HEK293 (cell line): ENCODE measurements around the gene NKPD1.

Experiments
- CTCF ChIA-PET: fragments of 350-600 bp; formaldehyde crosslinking; extraction: SDS; loops from one replicate; lab custom pipeline; 2021; ENCODE audit warnings: antibody characterized with exemption; lab: Yijun Ruan, JAX
- POLR2A ChIA-PET: fragments of 300-600 bp; formaldehyde crosslinking; extraction: SDS; loops from one replicate; lab custom pipeline; 2020; ENCODE audit warnings: antibody characterized with exemption, inconsistent platforms; lab: Yijun Ruan, JAX
- H3K27ac ChIP-seq: fragments of 200-500 bp; sonication (Bioruptor generic); 2 replicates; pipeline ENCODE4 v1.5.1; 2014; ENCODE audit warnings: low read depth, low read length, control low read depth, inconsistent platforms; ENCODE audit errors: extremely low read depth
- H3K36me3 ChIP-seq, 2 experiments: fragments of 200-500 bp in 1 of 2; sonication (Bioruptor generic) in 1 of 2; 1 replicate in 1 of 2; 2 replicates in 1 of 2; pipeline ENCODE4 v1.5.1; 2014 to 2017; ENCODE audit warnings: inconsistent platforms in 2 of 2, low read length in 2 of 2; ENCODE audit not compliant: control insufficient read depth in 2 of 2, insufficient read depth in 1 of 2
- H3K4me1 ChIP-seq: fragments of 200-500 bp; sonication (Bioruptor generic); 2 replicates; pipeline ENCODE4 v1.5.1; 2014; ENCODE audit warnings: mild to moderate bottlenecking, low read length, inconsistent platforms; ENCODE audit not compliant: control insufficient read depth, insufficient read depth
- H3K4me3 ChIP-seq: 2 replicates; pipeline ENCODE4 v1.5.1; 2011; ENCODE audit warnings: low read depth, mild to moderate bottlenecking, control low read depth, low read length, moderate library complexity
- H3K9me3 ChIP-seq: fragments of 200-500 bp; sonication (Bioruptor generic); 2 replicates; pipeline ENCODE4 v1.5.1; 2014; ENCODE audit warnings: low read depth, low read length, inconsistent platforms; ENCODE audit not compliant: control insufficient read depth, insufficient read depth
- EGR2 ChIP-seq: fragments of 450-650 bp; formaldehyde crosslinking; IDR thresholded peaks from 2 replicates; pipeline ENCODE4 v1.5.1; 2016; ENCODE audit warnings: low read depth, missing biosample characterization, missing genetic modification characterization
- GFI1B ChIP-seq: fragments of 450-650 bp; formaldehyde crosslinking; IDR thresholded peaks from 2 replicates; pipeline ENCODE4 v1.5.1; 2016; ENCODE audit warnings: missing biosample characterization, missing genetic modification characterization
- ZFP69B ChIP-seq: fragments of 450-650 bp; formaldehyde crosslinking; IDR thresholded peaks from 2 replicates; pipeline ENCODE4 v1.5.1; 2016; ENCODE audit warnings: missing biosample characterization, missing genetic modification characterization
- ZNF133 ChIP-seq: fragments of 450-650 bp; formaldehyde crosslinking; IDR thresholded peaks from 2 replicates; pipeline ENCODE4 v1.5.1; 2016; ENCODE audit warnings: missing biosample characterization, missing genetic modification characterization
- ZNF16 ChIP-seq: fragments of 450-650 bp; formaldehyde crosslinking; IDR thresholded peaks from 2 replicates; pipeline ENCODE4 v1.5.1; 2016; ENCODE audit warnings: low read depth, missing biosample characterization, missing genetic modification characterization
- ZNF223 ChIP-seq: fragments of 450-650 bp; formaldehyde crosslinking; IDR thresholded peaks from 2 replicates; pipeline ENCODE4 v1.5.1; 2016; ENCODE audit warnings: missing biosample characterization, missing genetic modification characterization
- ZNF239 ChIP-seq: fragments of 450-650 bp; formaldehyde crosslinking; IDR thresholded peaks from 2 replicates; pipeline ENCODE4 v1.5.1; 2016; ENCODE audit warnings: missing biosample characterization, missing genetic modification characterization
- ZNF350 ChIP-seq: fragments of 450-650 bp; formaldehyde crosslinking; IDR thresholded peaks from 2 replicates; pipeline ENCODE4 v1.5.0; 2017; ENCODE audit warnings: missing biosample characterization, mild to moderate bottlenecking, missing genetic modification characterization
- ZNF423 ChIP-seq: fragments of 450-650 bp; formaldehyde crosslinking; IDR thresholded peaks from 2 replicates; pipeline ENCODE4 v1.5.1; 2016; ENCODE audit warnings: missing biosample characterization, missing genetic modification characterization
- ZNF610 ChIP-seq: fragments of 450-650 bp; formaldehyde crosslinking; IDR thresholded peaks from 2 replicates; pipeline ENCODE4 v1.5.1; 2016; ENCODE audit warnings: missing biosample characterization, missing genetic modification characterization, borderline replicate concordance
- ZNF701 ChIP-seq: fragments of 450-650 bp; formaldehyde crosslinking; IDR thresholded peaks from 2 replicates; pipeline ENCODE4 v1.5.1; 2016; ENCODE audit warnings: missing biosample characterization, missing genetic modification characterization
- ZSCAN16 ChIP-seq: fragments of 450-650 bp; formaldehyde crosslinking; IDR thresholded peaks from 2 replicates; pipeline ENCODE4 v1.5.1; 2016; ENCODE audit warnings: missing biosample characterization, missing genetic modification characterization
- TF ChIP-seq, protein P1 (sequence below): fragments of 450-650 bp; formaldehyde crosslinking; IDR thresholded peaks from 2 replicates; pipeline ENCODE4 v1.5.1; 2016; ENCODE audit warnings: missing biosample characterization, missing genetic modification characterization, borderline replicate concordance
- TF ChIP-seq, protein P2 (sequence below): sonication (generic); formaldehyde crosslinking; IDR thresholded peaks from 2 replicates; pipeline ENCODE4 v1.8.1; 2022; ENCODE audit warnings: mild to moderate bottlenecking, moderate library complexity, missing genetic modification reagents
- TF ChIP-seq, protein P3 (sequence below): fragments of 450-650 bp; formaldehyde crosslinking; IDR thresholded peaks from 2 replicates; pipeline ENCODE4 v1.5.1; 2016; ENCODE audit warnings: missing biosample characterization, missing genetic modification characterization

Gene NKPD1

DNA sequence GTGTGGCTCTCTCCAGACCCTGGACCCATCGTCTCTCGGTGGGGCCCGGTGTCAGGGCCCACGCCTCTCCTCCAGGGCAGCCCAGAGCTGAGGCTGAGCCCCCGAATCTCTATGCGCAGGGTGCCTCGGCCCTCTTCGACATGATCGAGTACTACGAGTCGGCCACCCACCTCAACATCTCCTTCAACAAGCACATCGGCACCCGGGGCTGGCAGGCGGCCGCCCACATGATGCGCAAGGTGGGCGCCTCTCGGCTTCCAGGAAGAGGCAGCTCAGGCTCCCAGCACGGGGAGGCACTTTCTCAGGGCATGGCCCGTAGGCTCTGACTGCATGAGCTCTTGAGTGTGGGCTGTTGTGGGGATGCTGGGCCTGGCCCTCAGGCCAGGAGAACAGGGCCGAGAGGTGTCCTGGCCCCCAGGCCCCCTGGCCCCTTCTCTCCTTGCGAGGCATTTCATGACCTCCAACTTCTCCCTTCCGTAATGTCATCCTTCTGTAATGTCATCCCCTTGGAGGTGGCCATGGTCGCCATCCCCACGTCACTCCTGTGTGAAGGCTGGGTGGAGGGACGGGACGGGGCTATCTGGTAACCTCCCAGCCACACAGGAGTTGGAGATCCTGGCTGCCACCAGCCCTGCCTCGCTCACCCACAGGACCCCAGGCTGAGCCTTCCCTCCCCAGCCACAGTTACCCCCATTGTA, 19.4 kb downstream of the NKPD1 start:
- peaks cover 5% of the 10 kb centered on the region; the same call in 1 of the 2 replicates for H3K4me1 ChIP-seq
- peaks cover 0 to 39% of the 10 kb centered on the region in 2 experiments; a peak in 2 of 3 replicates for H3K36me3 ChIP-seq
- H3K9me3 ChIP-seq, result no peaks in the 10 kb centered on the region
- ChIA-PET CTCF (interaction anchor here (0.6 kb wide), 1 partner anchor 338 kb away, joined by 3 read pairs; no protein-coding TSS in a partner anchor), POLR2A (no interaction called here)
- H3K4me3 ChIP-seq, result no peak overlapping the region
- TF ChIP-seq EGR2 (tag by site-specific recombination), result peak; percentile 37; the same call in 1 of the 2 replicates
- TF ChIP-seq ZFP69B, result peak; percentile 28; the same call in 1 of the 2 replicates
- TF ChIP-seq ZNF239 (tag by site-specific recombination), result no peak
- H3K27ac ChIP-seq, result no peak overlapping the region

DNA sequence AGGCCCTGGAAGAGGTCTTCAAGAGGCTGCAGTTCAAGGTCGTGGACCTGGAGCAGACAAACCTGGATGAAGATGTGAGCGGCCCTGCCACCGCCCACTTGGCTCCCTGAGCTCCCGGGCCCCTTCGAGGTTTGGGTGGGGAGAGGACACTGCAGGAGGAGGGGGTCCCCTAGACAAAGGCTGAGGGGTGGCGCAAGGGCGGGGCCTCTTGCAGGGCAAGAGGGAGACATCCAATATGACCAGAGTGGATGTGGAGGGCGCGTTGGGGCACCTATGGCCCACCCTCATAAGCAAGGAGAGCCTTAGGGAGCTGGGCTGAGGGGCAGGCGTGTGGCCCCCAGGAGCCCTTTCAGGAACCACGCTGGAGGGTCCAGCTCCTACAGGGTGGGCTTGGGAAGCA, 20.2 kb downstream of the NKPD1 start:
- ChIA-PET CTCF (interaction anchor here (0.6 kb wide), 1 partner anchor 16 kb away, joined by 3 read pairs; no protein-coding TSS in a partner anchor), POLR2A (no interaction called here)
- H3K4me1 ChIP-seq, result peaks cover 5% of the 10 kb centered on the region; the same call in 1 of the 2 replicates
- H3K9me3 ChIP-seq, result no peaks in the 10 kb centered on the region
- H3K4me3 ChIP-seq, result no peak overlapping the region
- no peak overlapping the region for H3K27ac ChIP-seq
- TF ChIP-seq ZNF133 (tag by site-specific recombination) (no peak), GFI1B (tag by site-specific recombination) (no peak)
- TF ChIP-seq, protein P1, sequence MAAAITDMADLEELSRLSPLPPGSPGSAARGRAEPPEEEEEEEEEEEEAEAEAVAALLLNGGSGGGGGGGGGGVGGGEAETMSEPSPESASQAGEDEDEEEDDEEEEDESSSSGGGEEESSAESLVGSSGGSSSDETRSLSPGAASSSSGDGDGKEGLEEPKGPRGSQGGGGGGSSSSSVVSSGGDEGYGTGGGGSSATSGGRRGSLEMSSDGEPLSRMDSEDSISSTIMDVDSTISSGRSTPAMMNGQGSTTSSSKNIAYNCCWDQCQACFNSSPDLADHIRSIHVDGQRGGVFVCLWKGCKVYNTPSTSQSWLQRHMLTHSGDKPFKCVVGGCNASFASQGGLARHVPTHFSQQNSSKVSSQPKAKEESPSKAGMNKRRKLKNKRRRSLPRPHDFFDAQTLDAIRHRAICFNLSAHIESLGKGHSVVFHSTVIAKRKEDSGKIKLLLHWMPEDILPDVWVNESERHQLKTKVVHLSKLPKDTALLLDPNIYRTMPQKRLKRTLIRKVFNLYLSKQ (tag by site-specific recombination), result no peak
- peaks cover 0 to 37% of the 10 kb centered on the region in 2 experiments; a peak in 2 of 3 replicates for H3K36me3 ChIP-seq

DNA sequence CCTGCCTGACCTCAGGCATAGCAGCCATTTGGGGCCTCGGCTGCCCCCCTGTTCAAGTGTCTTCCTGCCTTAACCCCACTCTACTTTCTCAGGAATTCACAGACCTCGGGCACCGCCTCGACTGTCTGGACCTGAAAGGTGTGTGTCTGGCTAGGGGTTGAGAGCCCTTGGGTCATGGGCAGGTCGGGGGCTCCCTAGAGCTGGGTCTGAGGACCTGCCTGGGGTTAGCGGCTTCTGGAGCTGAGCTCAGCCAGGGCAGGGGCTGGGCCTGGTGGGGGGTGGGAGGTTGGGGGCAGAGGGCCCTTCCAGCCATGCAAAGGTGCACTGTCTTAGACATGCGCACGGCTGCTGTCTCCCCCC, 20.7 kb downstream of the NKPD1 start:
- H3K36me3 ChIP-seq, result peaks cover 0 to 36% of the 10 kb centered on the region in 2 experiments; a peak in 2 of 3 replicates

DNA sequence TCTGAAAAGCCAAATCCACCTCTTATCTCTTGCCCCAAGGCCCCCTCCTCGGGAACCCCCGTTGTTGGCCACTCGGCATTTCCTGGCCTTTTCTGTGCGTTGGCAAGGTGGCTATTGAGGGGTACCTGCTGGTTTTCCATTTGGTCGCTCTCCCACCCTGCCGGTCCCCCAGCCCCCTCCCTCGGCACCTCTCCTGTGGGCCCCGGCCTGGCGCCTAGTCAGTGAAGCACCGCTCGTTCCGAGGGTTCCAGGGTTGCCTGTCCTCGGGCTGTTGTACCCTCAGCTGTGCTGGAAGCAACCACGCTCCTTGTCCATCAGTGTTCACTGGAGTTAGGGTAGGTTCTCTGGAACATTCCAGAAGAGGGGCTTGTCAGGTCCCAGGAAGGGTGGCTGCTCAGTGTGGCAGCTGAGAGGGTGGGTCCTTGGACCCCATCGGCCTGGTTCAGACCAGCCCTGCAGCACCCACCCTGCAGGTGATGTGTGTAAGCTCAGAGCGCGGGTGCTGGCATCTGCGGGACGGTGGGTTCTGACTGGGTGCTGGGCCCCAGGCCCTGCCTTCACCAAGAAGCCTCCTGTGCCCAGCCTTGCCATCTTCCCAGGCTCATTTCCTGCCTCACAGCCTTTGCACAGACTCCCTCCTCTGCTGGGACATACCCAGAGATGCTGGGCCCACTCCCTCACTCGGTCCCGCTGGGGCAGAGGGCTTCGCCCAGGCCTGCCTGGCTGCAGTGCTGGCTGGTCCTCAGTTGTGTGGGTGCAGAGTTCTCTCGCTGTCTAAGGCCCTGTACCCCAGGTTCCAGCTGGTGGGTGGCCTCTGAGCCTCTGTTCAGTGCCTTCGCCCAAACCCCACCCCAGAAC, 21.3 kb downstream of the NKPD1 start:
- H3K9me3 ChIP-seq, result no peaks in the 10 kb centered on the region
- POLR2A ChIA-PET, result no interaction called here
- no peak overlapping the region for H3K4me3 ChIP-seq
- H3K36me3 ChIP-seq, result peaks cover 0 to 30% of the 10 kb centered on the region in 2 experiments; a peak in 2 of 3 replicates
- peaks cover 5% of the 10 kb centered on the region; the same call in 1 of the 2 replicates for H3K4me1 ChIP-seq
- CTCF ChIA-PET, result no interaction called here
- H3K27ac ChIP-seq, result no peak overlapping the region
- no peak for TF ChIP-seq ZNF701 (tag by site-specific recombination)
- TF ChIP-seq ZNF610, result no peak
- TF ChIP-seq ZNF350 (tag by site-specific recombination), result no peak
- TF ChIP-seq ZNF423, result no peak
- no peak for TF ChIP-seq ZNF16 (tag by site-specific recombination)
- TF ChIP-seq, protein P2, sequence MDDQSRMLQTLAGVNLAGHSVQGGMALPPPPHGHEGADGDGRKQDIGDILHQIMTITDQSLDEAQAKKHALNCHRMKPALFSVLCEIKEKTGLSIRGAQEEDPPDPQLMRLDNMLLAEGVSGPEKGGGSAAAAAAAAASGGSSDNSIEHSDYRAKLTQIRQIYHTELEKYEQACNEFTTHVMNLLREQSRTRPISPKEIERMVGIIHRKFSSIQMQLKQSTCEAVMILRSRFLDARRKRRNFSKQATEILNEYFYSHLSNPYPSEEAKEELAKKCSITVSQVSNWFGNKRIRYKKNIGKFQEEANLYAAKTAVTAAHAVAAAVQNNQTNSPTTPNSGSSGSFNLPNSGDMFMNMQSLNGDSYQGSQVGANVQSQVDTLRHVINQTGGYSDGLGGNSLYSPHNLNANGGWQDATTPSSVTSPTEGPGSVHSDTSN (CRISPR knock-in tag), result no peak

More for the DNA sequence above, 20.7 kb downstream of the NKPD1 start:
- TF ChIP-seq, protein P3, sequence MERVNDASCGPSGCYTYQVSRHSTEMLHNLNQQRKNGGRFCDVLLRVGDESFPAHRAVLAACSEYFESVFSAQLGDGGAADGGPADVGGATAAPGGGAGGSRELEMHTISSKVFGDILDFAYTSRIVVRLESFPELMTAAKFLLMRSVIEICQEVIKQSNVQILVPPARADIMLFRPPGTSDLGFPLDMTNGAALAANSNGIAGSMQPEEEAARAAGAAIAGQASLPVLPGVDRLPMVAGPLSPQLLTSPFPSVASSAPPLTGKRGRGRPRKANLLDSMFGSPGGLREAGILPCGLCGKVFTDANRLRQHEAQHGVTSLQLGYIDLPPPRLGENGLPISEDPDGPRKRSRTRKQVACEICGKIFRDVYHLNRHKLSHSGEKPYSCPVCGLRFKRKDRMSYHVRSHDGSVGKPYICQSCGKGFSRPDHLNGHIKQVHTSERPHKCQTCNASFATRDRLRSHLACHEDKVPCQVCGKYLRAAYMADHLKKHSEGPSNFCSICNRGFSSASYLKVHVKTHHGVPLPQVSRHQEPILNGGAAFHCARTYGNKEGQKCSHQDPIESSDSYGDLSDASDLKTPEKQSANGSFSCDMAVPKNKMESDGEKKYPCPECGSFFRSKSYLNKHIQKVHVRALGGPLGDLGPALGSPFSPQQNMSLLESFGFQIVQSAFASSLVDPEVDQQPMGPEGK (tag by site-specific recombination), result no peak
- TF ChIP-seq ZNF223 (tag by site-specific recombination) (no peak), ZSCAN16 (tag by site-specific recombination) (no peak)
- Histone ChIP-seq H3K27ac (no peak overlapping the region), H3K9me3 (no peaks in the 10 kb centered on the region), H3K4me3 (no peak overlapping the region), H3K4me1 (peaks cover 5% of the 10 kb centered on the region; the same call in 1 of the 2 replicates)
- ChIA-PET CTCF (interaction anchor here (0.6 kb wide), 1 partner anchor 15 kb away, joined by 3 read pairs; no protein-coding TSS in a partner anchor), POLR2A (no interaction called here)
